ENCODE measurements around the gene KDM2A.

DNA sequence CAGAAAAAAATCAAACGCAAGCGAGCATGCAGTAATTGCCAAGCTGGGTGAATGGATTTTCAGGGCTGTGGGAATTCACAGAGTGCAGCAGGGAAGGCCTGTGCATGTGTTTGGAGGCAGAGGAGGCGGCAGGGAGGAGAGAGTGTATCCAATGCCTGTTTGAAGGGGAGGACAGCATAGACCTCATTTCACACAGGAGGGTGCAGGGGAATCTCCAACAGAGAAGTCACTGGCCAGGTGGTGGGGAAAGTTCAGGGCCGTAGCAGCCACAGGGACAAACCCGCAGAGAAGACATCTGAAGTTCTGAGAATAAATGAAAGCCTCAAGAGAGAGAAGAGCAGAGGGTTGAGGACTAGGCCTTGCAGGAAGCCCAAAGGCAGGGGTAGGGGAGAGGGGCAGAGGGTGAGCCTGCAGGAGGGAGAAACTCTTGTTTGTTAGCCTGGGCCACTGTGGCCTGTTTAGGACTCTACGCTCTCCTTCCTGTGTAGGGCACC, 19.2 kb upstream of the KDM2A start:
- TF ChIP-seq, protein P1, sequence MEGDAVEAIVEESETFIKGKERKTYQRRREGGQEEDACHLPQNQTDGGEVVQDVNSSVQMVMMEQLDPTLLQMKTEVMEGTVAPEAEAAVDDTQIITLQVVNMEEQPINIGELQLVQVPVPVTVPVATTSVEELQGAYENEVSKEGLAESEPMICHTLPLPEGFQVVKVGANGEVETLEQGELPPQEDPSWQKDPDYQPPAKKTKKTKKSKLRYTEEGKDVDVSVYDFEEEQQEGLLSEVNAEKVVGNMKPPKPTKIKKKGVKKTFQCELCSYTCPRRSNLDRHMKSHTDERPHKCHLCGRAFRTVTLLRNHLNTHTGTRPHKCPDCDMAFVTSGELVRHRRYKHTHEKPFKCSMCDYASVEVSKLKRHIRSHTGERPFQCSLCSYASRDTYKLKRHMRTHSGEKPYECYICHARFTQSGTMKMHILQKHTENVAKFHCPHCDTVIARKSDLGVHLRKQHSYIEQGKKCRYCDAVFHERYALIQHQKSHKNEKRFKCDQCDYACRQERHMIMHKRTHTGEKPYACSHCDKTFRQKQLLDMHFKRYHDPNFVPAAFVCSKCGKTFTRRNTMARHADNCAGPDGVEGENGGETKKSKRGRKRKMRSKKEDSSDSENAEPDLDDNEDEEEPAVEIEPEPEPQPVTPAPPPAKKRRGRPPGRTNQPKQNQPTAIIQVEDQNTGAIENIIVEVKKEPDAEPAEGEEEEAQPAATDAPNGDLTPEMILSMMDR (conservative IDR thresholded peaks at IDR 0.05; ENCODE audit: low read depth in 2 of 2) = no peak
- no peak for TF ChIP-seq EZH2phosphoT487 (IDR thresholded peaks at IDR 0.05; ENCODE audit: unreplicated experiment)
- TF ChIP-seq POLR2AphosphoS5 (IDR thresholded peaks at IDR 0.05; ENCODE audit: low read depth) = no peak
- TF ChIP-seq, protein P2, sequence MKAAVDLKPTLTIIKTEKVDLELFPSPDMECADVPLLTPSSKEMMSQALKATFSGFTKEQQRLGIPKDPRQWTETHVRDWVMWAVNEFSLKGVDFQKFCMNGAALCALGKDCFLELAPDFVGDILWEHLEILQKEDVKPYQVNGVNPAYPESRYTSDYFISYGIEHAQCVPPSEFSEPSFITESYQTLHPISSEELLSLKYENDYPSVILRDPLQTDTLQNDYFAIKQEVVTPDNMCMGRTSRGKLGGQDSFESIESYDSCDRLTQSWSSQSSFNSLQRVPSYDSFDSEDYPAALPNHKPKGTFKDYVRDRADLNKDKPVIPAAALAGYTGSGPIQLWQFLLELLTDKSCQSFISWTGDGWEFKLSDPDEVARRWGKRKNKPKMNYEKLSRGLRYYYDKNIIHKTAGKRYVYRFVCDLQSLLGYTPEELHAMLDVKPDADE (IDR thresholded peaks at IDR 0.05) = no peak

Data from GM23338 (cell line).